ENCODE data around the gene GALNT7.
"Not testable (repeated sequence)": the region's sequence is repeated elsewhere in the genome, so short reads cannot be mapped to it uniquely, and the experiment has no call there.

Gene GALNT7

DNA sequence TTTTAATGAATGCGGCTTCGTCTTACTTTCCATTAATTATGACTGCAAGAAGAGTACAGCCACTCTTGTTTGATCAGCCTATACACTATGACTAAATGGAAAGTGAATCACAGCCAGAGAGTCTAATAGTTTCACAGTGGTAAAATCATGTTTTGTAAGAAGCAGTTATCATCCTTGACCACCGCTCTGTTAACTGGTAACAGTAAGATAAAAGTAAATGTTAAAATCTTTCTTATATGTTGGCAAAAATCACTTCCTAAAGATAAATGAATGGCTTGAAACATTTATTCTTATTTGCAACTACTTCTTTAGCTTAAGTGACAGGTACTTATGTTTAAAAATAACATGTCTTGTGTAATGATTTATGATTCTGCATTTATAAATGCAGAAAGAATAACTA, 13.2 kb downstream of the GALNT7 start:
- WGBS (ENCODE audit: insufficient coverage) = 100% methylated on average over 2 of the region's 3 CpGs
- ChIA-PET CTCF (interaction anchor here (1.2 to 2.1 kb wide), 2 partner anchors 14 to 120 kb away, joined by 3 to 8 read pairs; partner anchors contain the start of gene GALNT7), POLR2A (no interaction called here)
- Histone ChIP-seq H3K4me3 (ENCODE audit: control insufficient read depth in 1 of 7, extremely low read depth in 1 of 7, insufficient read depth in 4 of 7, low read depth in 2 of 7, low read length in 6 of 7) (no peak overlapping the region), H3K27me3 (replicated peaks in 2 of 5; ENCODE audit: control insufficient read depth in 4 of 5, insufficient read depth in 5 of 5, low read length in 4 of 5) (no peaks in the 10 kb centered on the region), H3K4me1 (ENCODE audit: control extremely low read depth in 1 of 4, control insufficient read depth in 4 of 4, insufficient read depth in 4 of 4, low read length in 3 of 4) (peaks cover 12 to 34% (median 32%) of the 10 kb centered on the region in 4 experiments), H3K9me3 (ENCODE audit: control extremely low read depth in 1 of 5, control insufficient read depth in 4 of 5, insufficient read depth in 2 of 5, low read depth in 1 of 5, low read length in 4 of 5) (no peaks in the 10 kb centered on the region), H3K27ac (ENCODE audit: insufficient read depth in 1 of 2, low read depth in 1 of 2, low read length in 2 of 2, poor library complexity in 1 of 2, severe bottlenecking in 2 of 2) (no peak overlapping the region), H3K36me3 (ENCODE audit: control insufficient read depth in 4 of 4, insufficient read depth in 4 of 4, low read length in 3 of 4) (no peaks in the 10 kb centered on the region)
- DNase-seq = peak in 2 of 3 donors; percentile 40 to 53

DNA sequence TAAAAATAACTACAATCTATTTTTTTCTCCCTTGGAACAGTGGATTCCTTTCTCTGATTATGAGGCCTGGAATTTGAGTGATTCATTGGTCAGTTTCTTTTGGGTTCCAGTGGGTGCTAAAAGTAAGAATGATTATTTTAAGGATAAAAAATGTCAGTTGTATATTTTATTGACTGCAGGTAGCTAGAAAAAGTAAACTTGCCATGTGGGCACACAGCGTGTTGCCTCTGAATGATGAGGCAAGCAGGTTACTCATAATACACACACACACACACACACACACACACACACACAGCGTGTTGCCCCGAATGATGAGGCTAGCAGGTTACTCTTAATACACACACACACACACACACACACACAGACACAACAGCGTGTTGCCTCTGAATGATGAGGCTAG, 13.8 kb downstream of the GALNT7 start:
- ChIA-PET CTCF (interaction anchor here (2.1 kb wide), 1 partner anchor 14 kb away, joined by 8 read pairs; the partner anchor contains the start of gene GALNT7), POLR2A (no interaction called here)
- WGBS (ENCODE audit: insufficient coverage) = no CpG with 5 or more reads among the region's 4 CpGs
- H3K36me3 ChIP-seq (ENCODE audit: control insufficient read depth in 4 of 4, insufficient read depth in 4 of 4, low read length in 3 of 4) = no peaks in the 10 kb centered on the region
- peak in 1 of 3 donors; percentile 66 for DNase-seq
- no peak overlapping the region for H3K27ac ChIP-seq (ENCODE audit: insufficient read depth in 1 of 2, low read depth in 1 of 2, low read length in 2 of 2, poor library complexity in 1 of 2, severe bottlenecking in 2 of 2)
- H3K9me3 ChIP-seq (ENCODE audit: control extremely low read depth in 1 of 5, control insufficient read depth in 4 of 5, insufficient read depth in 2 of 5, low read depth in 1 of 5, low read length in 4 of 5) = no peaks in the 10 kb centered on the region
- H3K27me3 ChIP-seq (replicated peaks in 2 of 5; ENCODE audit: control insufficient read depth in 4 of 5, insufficient read depth in 5 of 5, low read length in 4 of 5) = no peaks in the 10 kb centered on the region
- peaks cover 12 to 36% (median 32%) of the 10 kb centered on the region in 4 experiments for H3K4me1 ChIP-seq (ENCODE audit: control extremely low read depth in 1 of 4, control insufficient read depth in 4 of 4, insufficient read depth in 4 of 4, low read length in 3 of 4)
- H3K4me3 ChIP-seq (ENCODE audit: control insufficient read depth in 1 of 7, extremely low read depth in 1 of 7, insufficient read depth in 4 of 7, low read depth in 2 of 7, low read length in 6 of 7) = no peak overlapping the region

DNA sequence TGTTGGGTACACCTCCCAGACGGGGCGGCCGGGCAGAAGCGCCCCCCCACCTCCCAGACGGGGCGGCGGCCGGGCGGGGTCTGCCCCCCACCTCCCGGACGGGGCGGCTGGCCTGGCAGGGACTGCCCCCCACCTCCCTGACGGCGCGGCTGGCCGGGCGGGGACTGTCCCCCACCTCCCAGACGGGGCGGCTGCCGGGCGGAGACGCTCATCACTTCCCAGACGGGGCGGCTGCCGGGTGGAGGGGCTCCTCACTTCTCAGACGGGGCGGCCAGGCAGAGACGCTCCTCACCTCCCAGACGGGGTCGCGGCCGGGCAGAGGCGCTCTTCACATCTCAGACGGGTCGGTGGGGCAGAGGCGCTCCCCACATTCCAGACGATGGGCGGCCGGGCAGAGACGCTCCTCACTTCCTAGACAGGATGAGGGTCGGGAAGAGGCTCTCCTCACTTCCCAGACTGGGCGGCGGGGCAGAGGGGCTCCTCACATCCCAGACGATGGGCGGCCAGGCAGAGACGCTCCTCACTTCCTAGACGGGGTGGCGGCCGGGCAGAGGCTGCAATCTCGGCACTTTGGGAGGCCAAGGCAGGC, 15.1 kb downstream of the GALNT7 start:
- 99% methylated on average over 16 of the region's 50 CpGs for WGBS (ENCODE audit: insufficient coverage)
- H3K4me1 ChIP-seq (ENCODE audit: control extremely low read depth in 1 of 4, control insufficient read depth in 4 of 4, insufficient read depth in 4 of 4, low read length in 3 of 4) = peaks cover 16 to 47% (median 31%) of the 10 kb centered on the region in 4 experiments
- DNase-seq; H3K27me3 ChIP-seq (replicated peaks in 2 of 5; ENCODE audit: control insufficient read depth in 4 of 5, insufficient read depth in 5 of 5, low read length in 4 of 5); H3K27ac ChIP-seq (ENCODE audit: insufficient read depth in 1 of 2, low read depth in 1 of 2, low read length in 2 of 2, poor library complexity in 1 of 2, severe bottlenecking in 2 of 2); H3K36me3 ChIP-seq (ENCODE audit: control insufficient read depth in 4 of 4, insufficient read depth in 4 of 4, low read length in 3 of 4); H3K9me3 ChIP-seq (ENCODE audit: control extremely low read depth in 1 of 5, control insufficient read depth in 4 of 5, insufficient read depth in 2 of 5, low read depth in 1 of 5, low read length in 4 of 5); POLR2A ChIA-PET; H3K4me3 ChIP-seq (ENCODE audit: control insufficient read depth in 1 of 7, extremely low read depth in 1 of 7, insufficient read depth in 4 of 7, low read depth in 2 of 7, low read length in 6 of 7): not testable (repeated sequence)
- CTCF ChIA-PET = interaction anchor here (2.9 kb wide), 1 partner anchor 13 kb away, joined by 10 read pairs; no protein-coding TSS in a partner anchor

DNA sequence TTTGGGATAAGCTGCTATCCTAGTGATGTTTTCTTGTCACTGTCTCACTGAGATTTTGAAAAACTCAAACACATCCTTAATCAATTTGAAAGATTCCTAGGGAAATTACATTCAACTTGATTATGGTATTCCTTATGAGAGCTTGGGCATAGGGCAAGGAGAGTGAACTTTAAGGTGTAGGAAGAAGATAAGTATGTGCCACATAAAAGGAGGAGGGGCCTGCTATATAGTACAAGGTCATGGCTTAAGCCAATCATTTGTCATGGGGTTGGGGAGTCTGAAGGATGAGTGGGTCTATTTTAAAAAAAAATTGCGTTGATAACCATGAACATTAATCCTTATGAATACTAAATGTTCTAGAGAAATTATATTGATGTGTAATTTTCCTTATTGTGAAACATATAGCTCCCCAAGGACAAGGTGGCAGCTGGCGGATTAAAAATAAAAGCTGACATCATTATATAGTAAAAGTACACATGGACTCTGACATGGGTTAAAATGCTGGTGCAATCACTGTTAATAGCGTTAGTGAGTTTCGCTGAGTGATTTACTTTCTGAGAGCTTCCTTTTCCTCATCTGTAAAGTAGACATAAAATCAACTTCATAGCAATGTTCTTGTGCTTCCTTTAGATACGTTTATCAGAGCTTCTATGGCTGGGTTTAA, 17.4 kb downstream of the GALNT7 start:
- Histone ChIP-seq H3K36me3 (ENCODE audit: control insufficient read depth in 4 of 4, insufficient read depth in 4 of 4, low read length in 3 of 4) (peaks cover 0 to 4% (median 0%) of the 10 kb centered on the region in 4 experiments), H3K4me3 (ENCODE audit: control insufficient read depth in 1 of 7, extremely low read depth in 1 of 7, insufficient read depth in 4 of 7, low read depth in 2 of 7, low read length in 6 of 7) (peak overlapping the region in 3 of 7 experiments; percentile 7 to 69 (median 25)), H3K27ac (ENCODE audit: insufficient read depth in 1 of 2, low read depth in 1 of 2, low read length in 2 of 2, poor library complexity in 1 of 2, severe bottlenecking in 2 of 2) (peak overlapping the region in 1 of 2 experiments; percentile 1), H3K27me3 (replicated peaks in 2 of 5; ENCODE audit: control insufficient read depth in 4 of 5, insufficient read depth in 5 of 5, low read length in 4 of 5) (no peaks in the 10 kb centered on the region), H3K4me1 (ENCODE audit: control extremely low read depth in 1 of 4, control insufficient read depth in 4 of 4, insufficient read depth in 4 of 4, low read length in 3 of 4) (peaks cover 21 to 45% (median 27%) of the 10 kb centered on the region in 4 experiments), H3K9me3 (ENCODE audit: control extremely low read depth in 1 of 5, control insufficient read depth in 4 of 5, insufficient read depth in 2 of 5, low read depth in 1 of 5, low read length in 4 of 5) (no peaks in the 10 kb centered on the region)
- ChIA-PET CTCF (interaction anchor here (0.7 to 2.9 kb wide), 9 partner anchors 10 to 151 kb away, joined by 3 to 13 read pairs (median 4); no protein-coding TSS in a partner anchor), POLR2A (interaction anchor here (0.6 to 1.0 kb wide), 2 partner anchors 11 to 62 kb away, joined by 3 to 5 read pairs; no protein-coding TSS in a partner anchor)
- peak in 2 of 3 donors; percentile 48 to 67 for DNase-seq
- WGBS (ENCODE audit: insufficient coverage) = no CpG with 5 or more reads among the region's 5 CpGs

DNA sequence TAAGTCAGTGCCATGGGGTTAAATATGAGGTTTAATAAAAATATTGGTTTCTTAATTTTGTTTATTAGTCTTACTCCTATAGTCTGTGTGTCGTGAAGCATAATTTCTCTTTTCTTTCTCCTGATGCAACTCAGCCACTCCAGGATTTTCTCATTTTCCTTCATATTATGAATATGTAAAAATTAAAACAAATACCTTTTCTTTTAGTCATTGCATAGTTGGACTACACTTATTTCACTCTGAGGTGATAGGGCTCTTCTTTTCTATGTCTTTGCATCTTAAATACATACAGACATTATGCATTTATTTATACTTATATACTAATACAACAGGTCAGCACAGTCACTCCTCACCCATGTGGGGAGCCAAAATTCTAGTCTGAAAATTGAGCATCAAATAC, 19.1 kb downstream of the GALNT7 start:
- ChIA-PET CTCF (no interaction called here), POLR2A (no interaction called here)
- DNase-seq = no peak
- Histone ChIP-seq H3K27me3 (replicated peaks in 2 of 5; ENCODE audit: control insufficient read depth in 4 of 5, insufficient read depth in 5 of 5, low read length in 4 of 5) (no peaks in the 10 kb centered on the region), H3K36me3 (ENCODE audit: control insufficient read depth in 4 of 4, insufficient read depth in 4 of 4, low read length in 3 of 4) (peaks cover 0 to 4% (median 0%) of the 10 kb centered on the region in 4 experiments), H3K4me3 (ENCODE audit: control insufficient read depth in 1 of 7, extremely low read depth in 1 of 7, insufficient read depth in 4 of 7, low read depth in 2 of 7, low read length in 6 of 7) (no peak overlapping the region), H3K9me3 (ENCODE audit: control extremely low read depth in 1 of 5, control insufficient read depth in 4 of 5, insufficient read depth in 2 of 5, low read depth in 1 of 5, low read length in 4 of 5) (no peaks in the 10 kb centered on the region), H3K27ac (ENCODE audit: insufficient read depth in 1 of 2, low read depth in 1 of 2, low read length in 2 of 2, poor library complexity in 1 of 2, severe bottlenecking in 2 of 2) (no peak overlapping the region), H3K4me1 (ENCODE audit: control extremely low read depth in 1 of 4, control insufficient read depth in 4 of 4, insufficient read depth in 4 of 4, low read length in 3 of 4) (peaks cover 19 to 37% (median 24%) of the 10 kb centered on the region in 4 experiments)
- no CpG with 5 or more reads among the region's 1 CpG for WGBS (ENCODE audit: insufficient coverage)

DNA sequence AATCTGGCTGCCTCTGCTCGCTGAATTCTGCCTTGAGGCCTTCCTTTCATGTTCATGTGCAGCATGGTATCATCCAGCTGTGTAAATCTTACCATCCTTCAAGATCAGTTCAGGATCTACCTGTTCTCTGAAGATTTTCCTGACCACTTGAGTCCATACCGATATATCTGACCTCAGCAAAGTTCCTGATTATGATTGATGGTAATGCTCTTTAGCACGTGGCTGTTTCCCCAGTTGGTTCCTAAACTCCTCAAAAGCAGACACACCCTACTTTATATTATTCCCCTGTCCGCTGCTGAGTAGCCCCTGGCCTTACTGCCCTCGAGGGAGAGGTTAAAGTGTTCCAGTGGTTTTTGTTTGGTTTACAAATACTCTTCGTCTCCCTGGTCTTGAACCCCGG, 20.0 kb downstream of the GALNT7 start:
- POLR2A ChIA-PET = no interaction called here
- 81% methylated on average over 3 of the region's 7 CpGs for WGBS (ENCODE audit: insufficient coverage)
- CTCF ChIA-PET = no interaction called here
- no peaks in the 10 kb centered on the region for H3K27me3 ChIP-seq (replicated peaks in 2 of 5; ENCODE audit: control insufficient read depth in 4 of 5, insufficient read depth in 5 of 5, low read length in 4 of 5)
- H3K4me3 ChIP-seq (ENCODE audit: control insufficient read depth in 1 of 7, extremely low read depth in 1 of 7, insufficient read depth in 4 of 7, low read depth in 2 of 7, low read length in 6 of 7) = no peak overlapping the region
- no peaks in the 10 kb centered on the region for H3K9me3 ChIP-seq (ENCODE audit: control extremely low read depth in 1 of 5, control insufficient read depth in 4 of 5, insufficient read depth in 2 of 5, low read depth in 1 of 5, low read length in 4 of 5)
- DNase-seq = no peak
- H3K4me1 ChIP-seq (ENCODE audit: control extremely low read depth in 1 of 4, control insufficient read depth in 4 of 4, insufficient read depth in 4 of 4, low read length in 3 of 4) = peaks cover 19 to 40% (median 25%) of the 10 kb centered on the region in 4 experiments
- no peak overlapping the region for H3K27ac ChIP-seq (ENCODE audit: insufficient read depth in 1 of 2, low read depth in 1 of 2, low read length in 2 of 2, poor library complexity in 1 of 2, severe bottlenecking in 2 of 2)
- peaks cover 0 to 4% (median 0%) of the 10 kb centered on the region in 4 experiments for H3K36me3 ChIP-seq (ENCODE audit: control insufficient read depth in 4 of 4, insufficient read depth in 4 of 4, low read length in 3 of 4)

DNA sequence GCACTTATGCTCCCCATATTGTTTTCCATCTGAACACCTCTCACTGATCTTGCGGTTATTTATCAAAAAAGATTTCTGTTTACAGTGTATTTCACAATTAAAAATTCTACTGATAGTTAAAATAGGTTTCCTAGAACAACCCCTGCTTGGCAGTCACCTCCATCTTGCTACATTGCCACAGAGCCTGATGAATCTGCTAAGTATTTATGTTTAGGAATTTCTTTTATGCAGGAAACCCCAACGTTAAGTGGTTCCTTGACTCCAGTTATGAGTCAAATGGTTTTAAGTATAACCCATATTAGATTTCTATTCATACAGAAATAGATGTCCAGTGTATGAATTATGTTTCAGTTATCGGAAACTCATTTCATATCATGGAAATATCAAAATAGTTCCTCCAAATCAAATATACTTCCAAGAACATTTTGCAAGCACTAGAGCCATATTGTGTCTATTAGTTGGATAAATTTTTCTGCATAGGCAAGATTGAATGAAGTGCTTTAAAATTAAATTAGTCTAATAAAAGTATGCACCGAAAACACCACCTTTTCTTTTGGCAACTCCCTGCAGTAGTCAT, 20.6 kb downstream of the GALNT7 start:
- DNase-seq = no peak
- CTCF ChIA-PET = no interaction called here
- Histone ChIP-seq H3K36me3 (ENCODE audit: control insufficient read depth in 4 of 4, insufficient read depth in 4 of 4, low read length in 3 of 4) (peaks cover 0 to 4% (median 0%) of the 10 kb centered on the region in 4 experiments), H3K9me3 (ENCODE audit: control extremely low read depth in 1 of 5, control insufficient read depth in 4 of 5, insufficient read depth in 2 of 5, low read depth in 1 of 5, low read length in 4 of 5) (no peaks in the 10 kb centered on the region), H3K4me3 (ENCODE audit: control insufficient read depth in 1 of 7, extremely low read depth in 1 of 7, insufficient read depth in 4 of 7, low read depth in 2 of 7, low read length in 6 of 7) (no peak overlapping the region), H3K27me3 (replicated peaks in 2 of 5; ENCODE audit: control insufficient read depth in 4 of 5, insufficient read depth in 5 of 5, low read length in 4 of 5) (no peaks in the 10 kb centered on the region), H3K27ac (ENCODE audit: insufficient read depth in 1 of 2, low read depth in 1 of 2, low read length in 2 of 2, poor library complexity in 1 of 2, severe bottlenecking in 2 of 2) (no peak overlapping the region), H3K4me1 (ENCODE audit: control extremely low read depth in 1 of 4, control insufficient read depth in 4 of 4, insufficient read depth in 4 of 4, low read length in 3 of 4) (peaks cover 19 to 40% (median 26%) of the 10 kb centered on the region in 4 experiments)
- no CpG with 5 or more reads among the region's 4 CpGs for WGBS (ENCODE audit: insufficient coverage)
- POLR2A ChIA-PET = no interaction called here
